NK-92 (cell line): Measurements from ENCODE around the gene RPSA.
"Not testable (repeated sequence)": the region's sequence is repeated elsewhere in the genome, so short reads cannot be mapped to it uniquely, and the experiment has no call there.

Experiments
- DNase-seq: peaks from one replicate; lab custom pipeline; 2025; ENCODE audit not compliant: unreplicated experiment; lab: John Stamatoyannopoulos, UW

The RPSA gene

GRCh38 chr3:39388153-39388552, 18.4 kb upstream of the RPSA start:
- no peak for DNase-seq

GRCh38 chr3:39388741-39389248, 17.7 kb upstream of the RPSA start:
- no peak for DNase-seq

- no peak for DNase-seq
Measured at GRCh38 chr3:39390181-39390580, 16.3 kb upstream of the RPSA start.

GRCh38 chr3:39396690-39397089, 9.8 kb upstream of the RPSA start:
- DNase-seq = no peak

- DNase-seq = no peak
Measured at GRCh38 chr3:39398700-39399099, 7.8 kb upstream of the RPSA start.

- DNase-seq = no peak
Measured at GRCh38 chr3:39401983-39402382, 4.5 kb upstream of the RPSA start.

GRCh38 chr3:39404943-39405686, 1.4 kb upstream of the RPSA start:
- no peak for DNase-seq

GRCh38 chr3:39405687-39406367, 693 bp upstream of the RPSA start:
- no peak for DNase-seq

- no peak for DNase-seq
Measured at GRCh38 chr3:39407259-39407629, 724 bp downstream of the RPSA start.

GRCh38 chr3:39407773-39408492, 1.4 kb downstream of the RPSA start:
- DNase-seq = no peak

GRCh38 chr3:39408493-39409372, 2.2 kb downstream of the RPSA start:
- DNase-seq = no peak

- DNase-seq = no peak
Measured at GRCh38 chr3:39409514-39410136, 3.1 kb downstream of the RPSA start.

- no peak for DNase-seq
Measured at GRCh38 chr3:39410893-39411292, 4.4 kb downstream of the RPSA start.

- no peak for DNase-seq
Measured at GRCh38 chr3:39412668-39413260, 6.2 kb downstream of the RPSA start.

- no peak for DNase-seq
Measured at GRCh38 chr3:39413691-39414420, 7.3 kb downstream of the RPSA start.

- DNase-seq = no peak
Measured at GRCh38 chr3:39414421-39414907, 7.9 kb downstream of the RPSA start.

- not testable (repeated sequence) for DNase-seq
Measured at GRCh38 chr3:39415302-39415701, 8.8 kb downstream of the RPSA start.

- DNase-seq = no peak
Measured at GRCh38 chr3:39415983-39416382, 9.5 kb downstream of the RPSA start.

- DNase-seq = not testable (repeated sequence)
Measured at GRCh38 chr3:39416998-39417397, 10.5 kb downstream of the RPSA start.
